RWPE2 (cell line): ENCODE data around the gene MMRN2.

Experiments
- ATAC-seq: fragments of 200-7000 bp; cut with Tn5 transposase; 3 replicates; pipeline ENCODE4 v1.9.1; 2021; ENCODE audit warnings: low read depth
- DNase-seq: peaks from one replicate; pipeline ENCODE4 v3.0.0-alpha.2; 2020; ENCODE audit warnings: low spot score
- H3K27ac ChIP-seq: fragments of 450-650 bp; 2 replicates; pipeline ENCODE4 v1.5.1; 2017; ENCODE audit warnings: mild to moderate bottlenecking; ENCODE audit not compliant: poor library complexity, severe bottlenecking
- H3K27me3 ChIP-seq: fragments of 250-450 bp; sonication (Bioruptor Pico); 2 replicates; pipeline ENCODE4 v1.5.1; 2021; ENCODE audit warnings: mild to moderate bottlenecking, moderate library complexity; ENCODE audit not compliant: insufficient read depth, poor library complexity, severe bottlenecking
- H3K36me3 ChIP-seq: fragments of 250-450 bp; sonication (Bioruptor Pico); 2 replicates; pipeline ENCODE4 v1.5.1; 2020; ENCODE audit warnings: low read depth, mild to moderate bottlenecking, moderate library complexity
- H3K4me1 ChIP-seq: fragments of 250-450 bp; sonication (Bioruptor Pico); 2 replicates; pipeline ENCODE4 v1.5.1; 2021; ENCODE audit warnings: mild to moderate bottlenecking, moderate library complexity; ENCODE audit not compliant: insufficient read depth, poor library complexity, severe bottlenecking
- H3K4me3 ChIP-seq: fragments of 250-450 bp; sonication (Bioruptor Pico); 2 replicates; pipeline ENCODE4 v1.5.1; 2021; ENCODE audit warnings: mild to moderate bottlenecking, moderate library complexity; ENCODE audit not compliant: severe bottlenecking
- H3K9me3 ChIP-seq: fragments of 250-450 bp; sonication (Bioruptor Pico); 2 replicates; pipeline ENCODE4 v1.5.1; 2021; ENCODE audit warnings: mild to moderate bottlenecking, moderate library complexity; ENCODE audit not compliant: severe bottlenecking
- TF ChIP-seq, protein P1 (sequence below): fragments of 450-650 bp; IDR thresholded peaks from one replicate; pipeline ENCODE4 v1.5.1; 2017; ENCODE audit warnings: mild to moderate bottlenecking, moderate library complexity; ENCODE audit not compliant: poor library complexity, severe bottlenecking

MMRN2 gene

DNA sequence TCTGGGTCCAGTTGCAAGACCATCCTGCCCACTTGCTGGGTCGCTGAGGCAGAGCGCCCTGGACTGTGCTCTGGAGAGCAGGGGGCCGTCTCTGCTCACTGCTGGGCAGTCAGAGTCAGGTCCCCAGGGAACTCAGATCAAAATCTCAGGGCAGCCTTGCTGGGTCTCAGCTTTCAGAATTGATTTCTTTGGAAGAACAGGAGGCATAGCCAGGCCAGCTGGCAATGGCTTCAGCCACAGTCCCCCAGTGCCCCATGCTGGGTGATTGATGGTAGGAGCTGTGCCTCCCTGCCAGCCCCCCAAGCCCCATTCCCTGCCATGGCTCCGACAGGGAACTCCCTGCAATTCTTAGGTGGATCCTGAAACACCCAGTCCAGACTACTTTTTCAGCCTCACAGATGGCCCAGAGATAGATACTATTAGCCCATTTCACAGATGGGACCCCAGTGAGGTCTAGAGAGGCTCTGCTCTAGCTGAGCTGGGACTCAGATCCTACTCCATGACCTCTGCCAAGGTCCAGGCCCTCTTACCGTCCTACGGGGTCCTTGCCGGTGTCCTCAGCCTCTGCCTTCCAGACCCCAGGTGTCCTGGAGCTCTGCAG lies 467 bp downstream of the MMRN2 start:
- DNase-seq (no peak), ATAC-seq (no peak)
- Histone ChIP-seq H3K4me3 (no peak overlapping the region), H3K27me3 (no peaks in the 10 kb centered on the region), H3K4me1 (peaks cover 23% of the 10 kb centered on the region), H3K27ac (no peak overlapping the region), H3K9me3 (no peaks in the 10 kb centered on the region), H3K36me3 (no peaks in the 10 kb centered on the region)
- TF ChIP-seq, protein P1, sequence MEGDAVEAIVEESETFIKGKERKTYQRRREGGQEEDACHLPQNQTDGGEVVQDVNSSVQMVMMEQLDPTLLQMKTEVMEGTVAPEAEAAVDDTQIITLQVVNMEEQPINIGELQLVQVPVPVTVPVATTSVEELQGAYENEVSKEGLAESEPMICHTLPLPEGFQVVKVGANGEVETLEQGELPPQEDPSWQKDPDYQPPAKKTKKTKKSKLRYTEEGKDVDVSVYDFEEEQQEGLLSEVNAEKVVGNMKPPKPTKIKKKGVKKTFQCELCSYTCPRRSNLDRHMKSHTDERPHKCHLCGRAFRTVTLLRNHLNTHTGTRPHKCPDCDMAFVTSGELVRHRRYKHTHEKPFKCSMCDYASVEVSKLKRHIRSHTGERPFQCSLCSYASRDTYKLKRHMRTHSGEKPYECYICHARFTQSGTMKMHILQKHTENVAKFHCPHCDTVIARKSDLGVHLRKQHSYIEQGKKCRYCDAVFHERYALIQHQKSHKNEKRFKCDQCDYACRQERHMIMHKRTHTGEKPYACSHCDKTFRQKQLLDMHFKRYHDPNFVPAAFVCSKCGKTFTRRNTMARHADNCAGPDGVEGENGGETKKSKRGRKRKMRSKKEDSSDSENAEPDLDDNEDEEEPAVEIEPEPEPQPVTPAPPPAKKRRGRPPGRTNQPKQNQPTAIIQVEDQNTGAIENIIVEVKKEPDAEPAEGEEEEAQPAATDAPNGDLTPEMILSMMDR, result no peak

DNA sequence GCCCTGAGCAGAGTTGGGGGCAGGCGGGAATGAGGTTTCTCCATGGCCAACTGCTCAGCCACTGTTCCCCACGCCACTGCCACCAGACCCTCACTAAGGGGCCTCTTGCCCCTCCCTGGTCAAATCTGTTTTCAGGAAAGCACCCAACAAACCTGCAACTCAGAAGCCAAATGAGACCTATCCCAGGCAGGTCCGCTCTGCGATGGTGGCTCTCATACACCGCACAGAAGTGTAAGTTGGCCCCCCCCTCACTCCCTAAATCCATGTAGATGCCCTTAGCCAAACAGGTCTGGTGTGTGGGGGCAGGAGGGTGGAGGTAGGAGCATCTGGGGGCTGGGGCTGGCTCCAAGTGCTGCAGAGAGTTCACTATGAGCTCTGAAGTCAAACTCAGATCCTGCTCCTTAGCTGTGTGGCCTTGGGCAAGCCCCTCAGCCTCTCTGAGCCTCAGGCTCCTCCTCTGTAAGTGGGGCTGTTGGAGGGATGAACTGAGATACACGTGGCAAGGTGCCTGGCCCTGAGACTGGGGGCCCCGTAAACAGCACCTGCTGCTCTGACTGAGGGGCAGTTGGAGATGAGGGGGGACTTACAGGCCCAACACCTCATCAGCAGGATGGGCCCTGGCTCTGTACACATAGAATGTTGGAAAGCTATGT lies 1.1 kb downstream of the MMRN2 start:
- Histone ChIP-seq H3K27ac (no peak overlapping the region), H3K4me1 (peaks cover 20% of the 10 kb centered on the region), H3K4me3 (no peak overlapping the region), H3K36me3 (no peaks in the 10 kb centered on the region), H3K27me3 (no peaks in the 10 kb centered on the region), H3K9me3 (no peaks in the 10 kb centered on the region)
- TF ChIP-seq, protein P1, result no peak
- DNase-seq (no peak), ATAC-seq (no peak)

DNA sequence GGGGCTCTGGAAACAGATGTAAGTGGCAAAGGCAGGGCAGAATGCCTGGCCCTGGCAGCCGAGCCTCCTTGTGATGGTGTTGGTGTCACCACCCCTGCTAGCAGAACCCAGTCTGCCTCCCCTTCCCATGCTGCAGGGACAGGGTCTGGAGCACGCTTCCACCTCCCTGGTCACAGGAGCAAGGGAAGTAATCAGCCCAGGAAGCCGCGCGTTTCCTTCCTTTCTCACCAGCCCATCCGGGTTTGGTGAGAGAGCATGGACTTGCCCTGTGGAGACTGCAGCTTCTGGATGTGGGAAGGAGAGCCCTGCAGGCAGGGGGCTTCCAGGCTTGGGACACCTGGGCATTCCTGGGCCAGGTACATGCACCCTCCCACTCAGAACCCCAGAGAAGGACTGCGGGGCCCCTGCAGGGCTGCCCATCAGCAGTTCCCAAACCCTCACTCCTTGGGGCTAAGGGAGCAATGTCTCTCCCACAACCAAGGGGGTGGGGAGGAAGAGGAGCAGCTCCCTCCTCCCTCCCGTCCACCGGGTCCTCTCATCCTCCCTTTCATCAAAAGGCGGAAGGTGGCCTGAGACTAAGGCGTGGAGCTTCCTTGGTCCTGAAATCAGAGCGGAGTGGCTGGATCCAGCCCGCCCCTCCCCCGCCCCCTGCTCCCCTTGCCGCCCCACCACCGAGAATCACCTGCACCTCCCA lies 1.8 kb downstream of the MMRN2 start:
- peaks cover 17% of the 10 kb centered on the region for H3K4me1 ChIP-seq

DNA sequence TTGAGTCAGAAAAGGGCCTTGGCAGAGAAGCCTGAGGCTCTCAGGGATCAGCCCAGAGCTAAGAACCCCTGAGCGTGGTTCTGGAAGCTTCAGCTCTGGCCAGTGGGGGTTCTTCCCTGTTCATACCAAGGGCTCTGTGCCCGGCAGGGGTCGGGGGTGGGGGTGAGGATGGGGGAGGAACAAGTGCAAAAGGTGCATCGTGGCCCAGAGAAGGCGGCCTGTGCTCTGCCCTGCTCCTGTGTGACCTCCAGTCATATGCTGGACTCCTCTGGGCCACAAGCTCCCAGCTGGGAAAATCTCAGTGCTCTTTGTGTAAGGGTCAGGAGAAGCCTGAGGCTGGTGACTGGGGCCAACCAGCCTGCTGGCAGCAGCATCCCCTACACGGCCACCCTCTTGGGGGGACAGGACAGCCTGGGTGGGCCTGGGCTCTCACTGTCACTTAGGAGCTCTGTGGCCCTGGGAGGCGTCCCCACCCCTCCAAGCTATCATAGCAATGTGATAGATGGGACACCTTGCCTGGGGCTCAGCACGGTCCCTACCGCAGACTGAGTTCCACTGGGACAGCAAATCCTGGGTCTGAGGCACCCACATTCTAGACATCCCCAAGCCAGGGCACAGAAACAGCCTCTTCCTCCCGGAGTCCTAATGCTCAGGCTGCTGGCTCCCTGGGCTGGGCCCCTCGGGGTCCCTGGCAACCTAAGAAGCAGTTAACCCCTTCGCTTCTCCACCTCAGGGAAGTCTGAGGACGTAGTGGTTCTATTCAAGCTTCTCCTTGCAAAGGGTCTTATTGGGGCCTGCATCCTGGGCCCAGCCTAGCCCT lies 2.5 kb downstream of the MMRN2 start:
- Histone ChIP-seq H3K27ac (no peak overlapping the region), H3K9me3 (no peaks in the 10 kb centered on the region), H3K27me3 (no peaks in the 10 kb centered on the region), H3K36me3 (no peaks in the 10 kb centered on the region), H3K4me3 (no peak overlapping the region), H3K4me1 (peaks cover 17% of the 10 kb centered on the region)
- ATAC-seq (no peak), DNase-seq (peak; percentile 47)
- TF ChIP-seq, protein P1, result no peak

More for the DNA sequence above, 1.8 kb downstream of the MMRN2 start:
- DNase-seq, result peak; percentile 26
- no peak for ATAC-seq
- Histone ChIP-seq H3K27me3 (no peaks in the 10 kb centered on the region), H3K36me3 (no peaks in the 10 kb centered on the region), H3K9me3 (no peaks in the 10 kb centered on the region), H3K27ac (no peak overlapping the region), H3K4me3 (no peak overlapping the region)
- TF ChIP-seq, protein P1, result no peak
